GM04503 (cell line): ENCODE results near the gene C4orf36.
A peak's percentile ranks its signal among the peaks of the same experiment; 100 is the strongest.

Source experiments
- DNase-seq: peaks from one replicate; pipeline ENCODE4 v3.0.0-alpha.2; 2012; ENCODE audit warnings: low read depth

C4orf36 gene

GRCh38 chr4:86891762-86892635, at the start of gene C4orf36:
TSS of gene C4orf36 (minus strand) at chr4:86892422. CDS start at chr4:86891520, 902 bp downstream.
- no peak for DNase-seq

DNA sequence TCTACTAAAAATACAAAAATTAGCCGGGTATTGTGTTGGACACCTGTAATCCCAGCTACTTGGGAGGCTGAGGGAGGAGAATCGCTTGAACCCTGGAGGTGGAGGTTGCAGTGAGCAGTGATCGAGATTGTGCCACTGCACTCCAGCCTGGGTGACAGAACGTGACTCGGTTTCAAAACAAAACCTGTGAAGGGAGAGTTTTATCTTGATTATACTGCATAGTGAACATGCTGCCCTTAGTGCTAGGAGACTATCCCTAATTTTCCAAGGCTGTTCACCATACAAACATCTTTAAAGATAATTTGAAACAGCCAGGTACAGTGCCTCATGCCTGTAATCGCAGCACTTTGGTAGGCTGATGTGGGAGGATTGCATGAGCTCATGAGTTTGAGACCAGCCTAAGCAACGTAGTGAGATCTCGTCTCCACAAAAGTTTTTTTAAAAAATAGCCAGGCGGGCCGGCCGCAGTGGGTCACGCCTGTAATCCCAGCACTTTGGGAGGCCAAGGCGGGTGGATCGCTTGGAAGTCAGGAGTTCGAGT, 48.8 kb upstream of the C4orf36 start:
- DNase-seq: no peak

GRCh38 chr4:86939729-86940575, 47.7 kb upstream of the C4orf36 start:
- no peak for DNase-seq

DNA sequence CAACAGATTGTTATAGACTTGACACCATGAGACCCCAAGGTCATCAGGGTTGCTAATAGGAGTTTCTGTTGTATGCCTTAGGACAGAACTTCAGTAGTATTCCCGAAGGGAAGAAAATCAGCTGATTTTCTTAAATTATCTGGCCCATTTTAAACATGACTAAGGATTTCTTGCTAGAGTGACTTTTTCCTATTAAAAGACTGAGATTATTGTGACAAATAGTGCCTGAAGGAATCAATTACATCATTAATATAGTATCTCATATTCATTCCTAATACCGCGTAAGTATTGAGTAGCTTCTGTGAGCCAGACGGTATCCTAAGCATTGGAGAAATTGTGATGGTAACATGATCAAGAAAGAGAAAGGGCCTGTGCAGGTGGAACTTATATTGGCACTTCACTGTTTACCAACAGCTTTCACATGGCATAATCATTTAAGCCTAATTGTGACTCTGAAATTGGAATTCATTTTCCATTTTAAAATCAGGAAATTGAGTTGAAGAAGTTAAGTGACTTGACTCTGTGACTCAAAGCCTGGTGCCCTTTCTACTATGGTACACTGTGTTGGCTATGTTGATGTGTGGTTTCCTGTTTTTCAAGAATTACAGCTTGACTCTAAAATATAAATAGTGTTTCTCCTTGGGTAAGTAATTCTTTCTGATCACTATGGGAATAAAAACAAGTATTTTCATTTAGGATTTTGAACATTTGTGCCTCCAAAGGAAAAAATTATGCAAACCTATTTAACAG, 46.7 kb upstream of the C4orf36 start:
- no peak for DNase-seq

DNA sequence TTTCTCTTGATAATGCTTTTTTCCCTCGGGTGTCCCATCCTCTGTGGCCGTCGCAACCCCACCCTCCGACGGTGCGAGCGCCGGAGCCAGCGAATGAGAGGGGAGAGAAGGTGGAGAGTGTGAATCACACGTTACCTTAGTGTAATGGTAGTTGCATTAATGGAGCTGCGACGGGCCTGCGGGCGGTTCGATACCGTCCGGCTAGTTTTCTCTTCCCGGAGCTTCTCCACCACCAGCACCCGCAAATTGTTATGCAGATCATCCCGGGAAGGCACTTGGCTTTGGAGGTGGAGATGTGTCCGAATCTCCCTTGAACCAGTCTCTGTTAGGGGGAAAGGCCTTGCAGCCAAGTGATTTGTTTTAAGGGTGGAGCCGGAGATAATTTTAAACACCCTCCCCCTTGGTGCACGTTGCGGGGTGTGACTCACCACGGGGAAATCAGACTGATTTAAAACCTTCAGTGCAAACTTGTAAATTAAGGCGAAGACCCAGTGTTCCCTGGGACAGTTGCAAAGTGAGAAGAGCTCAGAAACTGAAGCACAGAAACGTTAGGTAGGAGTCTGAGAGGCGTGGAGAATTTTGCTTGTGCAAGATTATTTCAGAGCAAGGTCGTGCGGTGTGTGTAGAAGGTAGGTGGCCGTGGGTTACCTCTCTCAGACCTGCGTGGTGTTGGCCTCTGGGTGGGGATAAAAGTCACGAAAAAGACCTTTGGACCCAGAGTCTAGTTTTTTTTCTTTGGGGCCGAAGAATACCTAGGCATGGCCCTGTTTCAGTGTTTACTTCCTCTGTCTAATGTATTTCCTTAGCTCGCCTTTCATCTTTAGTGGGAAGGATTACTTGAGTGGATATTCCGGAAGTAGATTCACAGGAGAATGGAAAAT, 43.9 kb upstream of the C4orf36 start:
- no peak for DNase-seq

DNA sequence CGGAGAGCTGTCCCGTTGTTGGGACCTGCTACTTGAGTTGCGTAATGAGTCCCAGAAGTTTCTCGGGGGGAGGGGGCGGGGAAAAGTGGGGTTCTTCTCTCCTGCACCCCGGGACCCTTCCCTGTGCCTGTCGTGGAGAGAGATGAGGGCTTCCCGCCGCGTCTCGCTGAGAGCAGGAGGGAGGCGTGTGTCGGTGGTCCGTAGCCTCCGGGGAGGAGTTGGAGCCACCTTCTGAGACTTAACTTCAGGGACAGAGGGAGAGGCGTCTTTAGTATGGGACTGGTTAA, 43.3 kb upstream of the C4orf36 start:
- no peak for DNase-seq

DNA sequence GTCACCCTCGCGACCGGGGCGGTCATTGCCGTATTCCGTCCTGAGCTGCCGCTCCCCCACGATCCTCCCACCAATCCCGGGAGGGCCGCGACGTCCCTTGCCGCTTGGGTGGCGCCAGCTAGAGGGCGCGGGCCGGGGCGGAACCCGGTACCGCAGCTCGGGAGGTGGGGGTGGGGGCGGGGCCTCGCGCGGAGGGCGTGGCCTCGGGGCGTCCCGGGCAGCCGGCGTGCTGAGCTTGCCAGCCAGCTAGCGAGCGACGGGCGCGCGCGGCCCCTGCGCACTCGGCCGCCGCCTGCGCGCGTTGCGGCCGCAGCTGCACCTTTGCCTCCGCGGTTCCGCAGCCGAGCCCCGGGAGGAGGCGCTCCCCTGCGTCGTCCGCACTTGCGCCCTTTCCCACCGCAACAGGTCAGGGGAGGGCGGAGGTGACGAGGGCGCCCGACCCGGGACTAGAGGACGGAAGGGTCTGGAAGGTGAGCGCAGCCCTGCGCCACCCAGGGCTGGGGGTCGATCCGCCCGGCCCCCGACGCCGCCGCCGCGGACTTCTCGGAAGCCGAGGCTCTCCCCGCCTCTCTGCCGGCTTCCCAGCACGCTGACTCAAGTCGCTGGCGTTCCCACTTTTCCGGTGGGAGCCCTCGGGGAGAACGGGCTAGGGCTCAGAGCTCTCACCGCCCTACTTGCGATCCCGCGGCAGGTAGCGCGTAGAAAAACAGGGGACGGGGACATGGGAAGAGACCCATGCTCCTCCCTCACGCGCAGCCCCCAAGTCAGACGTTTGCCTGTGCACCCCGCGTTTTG, 42.7 kb upstream of the C4orf36 start, which contains the start of gene AFF1:
TSS of gene AFF1 (plus strand) at position 241 of the 795 bp plus-strand sequence. CDS start 13,523 bp downstream, outside the sequence.
- DNase-seq: no peak

DNA sequence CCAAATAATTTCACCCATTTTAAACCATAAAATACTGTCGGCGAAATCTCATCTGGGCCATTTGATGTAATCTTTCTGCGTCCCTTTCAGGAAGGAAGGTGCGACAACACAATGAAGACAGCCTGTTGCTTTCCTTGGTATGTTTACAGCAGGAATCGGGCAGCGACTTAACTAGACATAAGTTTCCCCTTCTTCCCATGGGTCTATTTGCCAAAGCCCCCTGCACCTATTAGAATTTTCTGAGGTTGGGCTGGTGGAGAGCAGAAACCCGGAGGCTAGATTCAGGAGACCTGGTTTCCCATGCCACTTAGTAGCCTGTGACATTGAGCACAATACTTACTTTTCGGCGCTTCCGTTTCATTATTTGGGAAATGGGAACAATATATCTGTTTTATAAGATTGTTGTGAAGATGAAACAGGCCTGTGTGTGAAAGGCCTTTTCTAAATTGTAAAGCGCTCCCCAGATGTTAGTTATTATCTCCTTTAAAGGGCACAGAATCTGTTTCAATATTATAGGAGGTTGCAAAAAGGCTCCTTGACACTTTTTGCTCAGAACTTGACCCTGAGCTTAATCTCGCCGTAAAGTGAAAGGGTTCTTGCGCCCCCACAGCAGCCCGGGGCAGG, 42.0 kb upstream of the C4orf36 start:
- DNase-seq: no peak

DNA sequence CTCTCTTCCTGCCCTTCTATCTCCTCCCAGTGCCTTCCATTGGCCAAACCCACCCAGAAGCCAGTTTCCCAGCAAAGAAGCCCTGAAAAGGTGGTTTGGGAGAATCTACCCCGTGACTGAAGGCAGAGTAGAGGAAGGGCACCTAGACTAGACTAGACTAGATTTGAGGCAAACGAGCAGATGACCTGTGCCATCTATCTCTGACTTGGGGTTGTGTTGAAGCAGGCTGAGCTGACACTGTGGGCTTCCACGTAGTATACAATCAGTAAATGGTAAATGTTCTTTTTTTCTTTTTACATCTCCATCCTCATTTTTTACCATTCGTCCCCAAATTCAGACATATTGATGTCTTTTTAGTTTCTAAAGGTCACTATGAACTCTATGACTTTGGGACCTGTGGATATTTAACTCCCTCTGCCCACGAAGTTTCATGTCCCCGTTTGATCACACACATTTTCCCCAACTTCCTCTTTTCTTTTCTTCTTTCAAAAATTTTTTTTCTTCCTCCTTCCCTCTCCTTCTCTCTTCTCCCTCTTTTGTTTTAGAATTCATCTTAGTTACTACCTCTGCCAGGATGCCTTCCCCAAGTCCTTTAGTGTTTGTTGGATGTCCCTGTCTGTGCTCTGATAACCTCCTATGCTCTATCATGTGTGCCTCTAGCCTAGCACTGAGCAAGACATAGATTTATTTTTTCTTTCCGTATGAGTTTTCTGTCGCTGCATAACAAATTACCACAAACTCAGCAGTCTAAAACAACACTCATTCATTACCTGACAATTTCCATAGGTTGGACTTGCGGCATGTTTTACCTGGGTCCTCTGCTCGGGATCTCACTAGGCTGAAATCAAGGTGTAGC, 36.4 kb upstream of the C4orf36 start:
- DNase-seq: no peak

DNA sequence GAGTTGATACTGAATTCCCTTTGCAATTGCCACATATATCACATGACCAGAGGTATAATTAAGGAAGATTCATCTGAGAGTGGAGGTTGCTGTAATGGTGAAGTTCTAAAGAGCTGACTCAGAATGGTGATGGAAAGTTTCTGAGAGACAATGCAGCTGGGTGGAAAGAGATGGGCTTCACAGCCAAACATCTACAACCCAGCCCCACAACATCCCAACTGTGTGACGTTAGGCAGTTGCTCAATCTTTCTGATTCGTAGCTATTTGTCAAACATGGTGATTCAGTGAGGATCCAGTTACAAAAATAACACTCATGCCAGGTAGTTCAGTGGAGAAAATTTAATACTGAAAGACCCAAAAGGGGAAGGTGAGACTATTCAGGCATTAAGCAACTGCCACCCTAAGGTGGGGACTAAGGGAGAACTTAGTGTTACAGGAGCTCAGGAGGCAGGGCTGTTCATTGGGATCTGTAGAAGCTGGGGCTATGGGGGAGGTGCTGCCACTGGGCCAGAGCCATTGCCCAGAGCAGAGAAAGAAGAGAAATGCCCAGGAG, 35.7 kb upstream of the C4orf36 start:
- DNase-seq: peak; percentile 95

DNA sequence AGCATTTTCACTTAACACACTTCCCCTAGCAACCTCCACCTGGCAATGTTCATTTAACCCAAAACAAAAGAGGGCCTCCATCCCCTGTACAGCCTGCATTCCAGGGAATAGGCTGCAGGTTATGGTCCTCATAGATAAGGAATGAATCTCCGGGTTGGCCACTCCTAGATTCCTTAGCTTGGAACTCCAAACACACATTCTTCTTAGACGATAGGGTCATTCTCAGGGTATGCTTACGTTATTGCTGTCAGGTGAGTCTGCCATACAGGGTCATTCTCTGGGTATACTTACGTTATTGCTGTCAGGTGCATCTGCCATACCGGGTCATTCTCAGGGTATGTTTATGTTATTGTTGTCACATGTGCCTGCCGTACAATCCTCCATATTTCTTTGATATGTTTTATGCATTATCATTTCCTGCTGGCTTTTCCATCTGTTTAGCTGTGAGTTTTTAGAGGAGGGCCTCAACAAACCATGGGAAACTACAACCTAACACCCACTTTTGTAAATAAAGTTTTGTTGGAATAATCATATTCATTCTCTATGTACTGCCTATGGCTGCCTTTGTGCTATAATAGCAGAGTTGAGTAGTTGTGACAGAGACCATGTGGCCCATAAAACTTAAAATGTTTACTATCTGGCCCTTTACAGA, 34.3 kb upstream of the C4orf36 start:
- no peak for DNase-seq

DNA sequence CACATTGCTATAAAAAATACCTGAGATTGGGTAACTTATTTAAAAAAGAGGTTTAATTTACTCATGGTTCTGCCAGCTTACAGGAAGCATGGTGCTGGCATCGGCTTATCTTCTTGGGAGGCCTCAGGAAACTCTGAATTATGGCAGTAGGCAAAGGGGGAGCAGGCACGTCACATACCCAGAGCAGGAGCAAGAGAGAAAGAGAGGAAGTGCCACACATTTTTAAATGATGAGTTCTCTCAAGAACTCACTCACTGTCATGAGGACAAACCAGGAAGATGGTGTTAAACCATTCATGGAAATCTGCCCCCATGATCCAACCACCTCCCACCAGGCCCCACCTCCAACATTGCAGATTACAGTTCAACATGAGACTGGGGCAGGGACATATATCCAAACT, 32.6 kb upstream of the C4orf36 start:
- DNase-seq: no peak

DNA sequence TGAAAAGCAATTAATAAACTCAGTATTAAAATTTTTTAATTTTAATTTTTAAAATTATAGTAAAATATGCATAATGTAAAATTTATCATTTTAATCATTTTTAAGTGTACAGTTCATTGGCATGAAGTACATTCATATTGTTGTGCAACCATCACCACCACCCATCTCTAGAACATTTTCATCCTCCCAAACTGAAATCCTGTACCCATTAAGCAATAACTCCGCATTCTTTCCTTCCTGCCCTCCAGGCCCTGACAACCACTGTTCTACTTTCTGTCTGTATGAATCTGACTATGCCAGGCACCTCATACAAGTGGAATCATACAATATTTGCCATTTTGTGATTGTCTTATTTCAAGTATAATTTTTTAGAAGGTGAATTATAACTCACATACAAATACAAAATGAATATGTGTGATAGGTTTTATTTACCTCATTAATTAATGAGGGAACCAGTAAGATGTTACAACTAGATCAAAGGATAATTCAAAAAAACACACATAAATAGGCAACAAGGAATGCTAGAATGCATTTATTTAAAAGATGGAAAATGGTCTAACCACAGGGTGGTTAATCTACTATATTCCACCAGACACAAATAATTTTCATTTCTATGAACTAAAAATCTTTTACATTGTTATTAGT, 29.5 kb upstream of the C4orf36 start:
- no peak for DNase-seq

DNA sequence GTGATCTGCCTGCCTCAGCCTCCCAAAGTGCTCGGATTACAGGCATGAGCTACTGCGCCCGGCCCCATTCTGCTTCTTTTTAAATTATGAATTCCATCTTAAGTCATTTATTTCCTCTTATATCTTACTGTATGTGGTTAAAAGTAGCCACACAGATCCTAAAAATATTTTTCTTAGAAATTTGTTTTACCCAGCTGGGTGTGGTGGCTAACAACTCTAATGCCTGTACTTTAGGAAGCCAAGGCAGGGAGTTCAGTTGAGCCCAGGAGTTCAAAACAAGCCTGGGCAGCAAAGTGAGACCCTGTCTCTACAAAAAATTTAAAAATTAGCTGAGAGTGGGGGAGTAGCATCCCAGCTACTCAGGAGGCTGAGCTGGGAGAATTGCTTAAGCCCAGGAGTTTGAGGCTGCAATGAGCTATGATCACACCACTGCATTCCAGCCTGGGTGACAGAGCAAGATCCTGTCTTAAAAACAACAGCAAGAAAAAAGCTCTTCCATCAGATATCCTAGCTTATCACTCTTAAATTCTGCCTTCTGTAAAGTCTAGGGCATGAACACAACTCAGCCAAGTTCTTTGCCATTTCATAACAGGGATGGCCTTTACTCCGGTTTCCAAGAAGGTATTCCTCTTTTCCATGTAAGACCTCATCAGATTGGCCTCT, 27.5 kb upstream of the C4orf36 start:
- no peak for DNase-seq

- peak; percentile 63 for DNase-seq
Observed at GRCh38 chr4:86918539-86919072, 26.4 kb upstream of the C4orf36 start.

DNA sequence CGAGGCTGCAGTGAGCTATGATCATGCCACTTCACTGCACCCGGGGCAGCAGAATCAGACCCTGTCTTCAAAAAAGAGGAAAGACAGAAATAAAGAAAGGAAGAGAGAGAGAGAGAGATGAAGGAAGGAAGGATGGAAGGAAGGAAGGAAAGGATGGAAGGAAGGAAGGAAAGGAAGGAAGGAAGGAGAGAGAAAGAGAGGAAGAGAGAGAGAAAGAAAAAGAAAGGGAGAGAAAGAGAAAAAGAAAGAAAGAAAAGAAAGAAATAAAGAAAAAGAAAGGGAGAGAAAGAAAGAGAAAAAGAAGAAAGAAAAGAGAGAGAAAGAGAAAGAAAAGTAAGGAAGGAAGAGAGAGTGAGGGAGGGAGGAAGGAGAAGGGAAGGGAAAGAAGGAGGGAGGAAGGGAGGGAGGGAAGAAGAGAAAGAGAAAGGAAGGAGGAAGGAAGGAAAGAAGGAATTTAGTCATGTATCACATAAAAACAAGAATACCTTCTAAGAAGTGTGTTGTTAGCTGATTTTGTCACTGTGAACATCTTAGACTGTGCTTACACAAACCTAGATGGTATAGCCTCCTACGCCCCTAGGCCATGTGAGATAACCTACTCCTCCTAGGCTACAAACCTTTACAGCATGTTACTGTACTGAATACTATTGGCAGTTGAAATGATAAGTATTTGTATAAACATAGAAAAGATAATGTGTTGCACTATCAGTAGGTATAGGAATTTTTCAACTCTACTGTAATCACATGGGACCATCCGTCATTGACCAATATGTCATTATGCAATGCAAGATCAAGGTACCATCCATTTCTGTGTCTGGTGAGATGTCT, 25.2 kb upstream of the C4orf36 start:
- no peak for DNase-seq
